Activated CD8-positive, alpha-beta memory T cell treated with anti-CD3 and anti-CD28 coated beads, Interleukin-2, amount 50 U/mL, for 1 hour (primary cell): ENCODE results near the gene DNAJC4.

Experiments used
- DNase-seq: peaks from one replicate; pipeline ENCODE4 v3.0.0-alpha.2; 2020; ENCODE audit errors: extremely low read depth

The DNAJC4 gene

DNA sequence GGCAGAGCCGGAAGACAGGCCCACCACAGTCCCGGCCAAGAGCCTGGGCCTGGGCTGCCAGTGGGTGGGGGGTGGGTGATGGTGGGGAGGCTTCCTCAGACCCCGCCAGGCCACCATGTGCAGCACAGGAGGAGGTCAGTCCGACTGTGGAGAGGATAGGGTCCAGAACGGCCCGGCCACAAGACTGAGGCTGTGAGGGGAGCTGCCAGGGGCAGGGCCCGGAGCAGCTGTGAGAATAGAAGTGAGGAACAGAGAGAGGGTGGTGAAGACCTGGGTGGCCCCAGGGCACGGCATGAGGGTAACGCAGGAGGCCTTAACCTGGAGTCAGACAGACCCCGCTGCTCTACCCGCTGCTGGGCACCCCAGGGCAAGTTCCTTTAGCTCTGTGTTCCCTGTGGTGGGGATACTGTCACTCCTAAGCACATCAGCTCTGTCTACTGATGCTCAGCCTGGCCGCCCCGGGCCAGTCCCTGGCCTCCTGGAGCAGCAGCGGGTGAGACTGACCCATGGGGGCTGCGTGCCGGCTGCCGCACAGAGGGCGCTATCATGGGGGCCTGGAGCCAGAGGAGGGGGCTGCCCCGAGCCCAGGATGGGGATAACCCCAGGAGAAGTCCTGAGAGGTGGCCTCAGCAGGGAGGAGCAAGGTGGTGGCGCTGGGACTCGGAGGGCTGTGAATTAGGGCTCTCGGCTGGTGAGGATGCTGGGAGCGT, 22.1 kb upstream of the DNAJC4 start:
- no peak for DNase-seq

DNA sequence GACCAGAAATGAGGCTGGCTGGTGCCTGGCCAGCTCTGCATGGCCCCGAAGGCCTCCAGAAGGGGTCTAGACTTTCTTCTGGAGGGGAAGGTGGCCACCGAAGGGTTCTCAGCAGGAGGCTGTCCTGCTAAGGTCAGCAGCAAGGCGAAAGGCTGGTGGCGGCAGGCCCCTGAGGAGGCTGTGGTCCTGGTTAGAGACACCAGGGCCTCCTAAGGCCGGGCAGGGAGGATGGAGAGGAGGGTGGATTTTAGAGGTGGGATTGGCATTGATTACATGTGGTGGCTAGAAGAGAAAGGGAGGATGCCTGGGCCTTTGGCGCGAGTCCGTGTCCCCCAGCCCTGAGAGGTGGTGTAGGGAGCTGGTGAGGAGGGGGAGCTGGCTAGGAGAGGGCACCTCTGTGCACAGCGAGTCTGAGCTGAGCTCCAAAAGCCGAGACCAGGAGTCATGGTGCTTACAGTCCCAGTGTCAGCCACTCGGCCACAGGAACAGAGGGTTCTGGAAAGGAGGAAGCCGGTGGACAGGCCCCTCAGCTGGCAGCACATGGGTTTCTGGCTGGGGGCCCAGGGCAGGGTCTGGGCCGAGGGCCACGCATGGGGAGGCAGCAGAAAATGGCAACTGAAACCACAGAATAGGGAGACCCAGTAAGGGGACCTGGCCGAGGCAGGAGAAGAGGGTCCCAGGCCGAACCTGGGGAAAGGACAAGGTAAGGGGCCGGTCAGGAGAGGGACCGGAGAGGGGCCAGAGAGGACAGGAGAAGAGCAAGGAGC, 21.4 kb upstream of the DNAJC4 start:
- no peak for DNase-seq

DNA sequence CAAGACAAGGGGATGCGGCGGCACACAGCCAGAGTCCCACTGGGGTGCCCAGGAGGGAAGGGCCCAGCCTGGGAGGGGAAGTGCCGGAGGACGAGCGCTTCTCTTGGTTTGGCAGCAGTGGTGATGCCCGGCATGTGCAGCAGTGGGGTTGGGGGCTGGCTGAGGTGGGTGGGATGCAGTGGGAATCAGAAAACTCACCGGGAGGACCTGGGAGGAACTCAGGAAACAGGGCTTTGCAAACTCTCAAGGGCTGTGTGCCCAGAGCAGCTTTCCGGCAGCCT, 20.8 kb upstream of the DNAJC4 start:
- DNase-seq: no peak

DNA sequence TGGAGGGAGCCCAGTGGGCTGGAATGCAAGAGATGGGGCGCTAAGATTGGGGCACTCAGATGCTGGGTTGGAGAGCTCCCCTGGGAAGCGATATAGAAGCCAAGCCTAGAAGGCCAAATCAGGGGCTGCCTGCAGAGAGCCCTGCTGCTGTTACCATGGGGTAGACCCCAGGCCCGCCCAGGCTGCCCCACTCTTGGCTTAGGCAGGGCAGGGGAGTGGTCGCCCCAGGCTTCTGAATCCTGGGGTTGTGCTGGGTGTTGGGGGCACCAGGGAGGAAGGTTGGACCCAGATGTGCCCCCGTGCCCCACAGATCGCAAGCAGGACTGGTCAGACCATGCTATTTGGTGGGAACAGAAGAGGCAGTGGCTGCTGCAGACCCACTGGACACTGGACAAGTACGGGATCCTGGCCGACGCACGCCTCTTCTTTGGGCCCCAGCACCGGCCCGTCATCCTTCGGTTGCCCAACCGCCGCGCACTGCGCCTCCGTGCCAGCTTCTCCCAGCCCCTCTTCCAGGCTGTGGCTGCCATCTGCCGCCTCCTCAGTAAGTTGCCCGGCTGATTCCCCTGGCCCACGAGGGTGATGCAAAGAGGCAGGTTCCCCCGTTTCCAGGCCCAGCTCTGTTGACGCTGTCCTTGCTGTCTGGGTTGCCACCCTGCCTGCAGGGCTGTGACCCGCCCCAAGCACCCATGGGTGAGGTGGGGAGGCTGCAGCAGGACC, 19.9 kb upstream of the DNAJC4 start:
- no peak for DNase-seq

DNA sequence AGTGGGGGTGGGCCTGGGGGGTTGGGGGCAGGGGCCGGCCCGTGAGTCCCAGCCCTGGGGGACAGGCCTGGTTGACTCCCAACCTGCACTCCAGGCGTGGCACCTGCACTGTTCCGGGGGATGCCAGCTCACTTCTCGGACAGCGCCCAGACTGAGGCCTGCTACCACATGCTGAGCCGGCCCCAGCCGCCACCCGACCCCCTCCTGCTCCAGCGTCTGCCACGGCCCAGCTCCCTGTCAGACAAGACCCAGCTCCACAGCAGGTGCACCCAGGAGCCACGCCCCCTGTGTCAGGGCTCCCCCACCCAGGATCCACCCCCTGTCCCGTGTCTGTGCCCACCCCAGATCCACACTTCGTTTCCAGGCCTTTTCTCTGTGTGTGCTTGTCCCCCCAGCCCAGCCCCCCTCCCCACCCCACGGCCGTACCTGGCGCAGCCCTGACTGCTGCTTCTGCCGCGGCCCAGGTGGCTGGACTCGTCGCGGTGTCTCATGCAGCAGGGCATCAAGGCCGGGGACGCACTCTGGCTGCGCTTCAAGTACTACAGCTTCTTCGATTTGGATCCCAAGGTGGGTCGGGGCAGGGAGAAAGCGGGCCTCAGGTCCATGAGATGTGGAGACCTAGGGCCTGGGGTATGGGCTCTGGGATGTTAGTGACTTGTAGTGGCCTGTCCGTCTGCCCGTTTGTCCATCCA, 19.0 kb upstream of the DNAJC4 start:
- DNase-seq: no peak

DNA sequence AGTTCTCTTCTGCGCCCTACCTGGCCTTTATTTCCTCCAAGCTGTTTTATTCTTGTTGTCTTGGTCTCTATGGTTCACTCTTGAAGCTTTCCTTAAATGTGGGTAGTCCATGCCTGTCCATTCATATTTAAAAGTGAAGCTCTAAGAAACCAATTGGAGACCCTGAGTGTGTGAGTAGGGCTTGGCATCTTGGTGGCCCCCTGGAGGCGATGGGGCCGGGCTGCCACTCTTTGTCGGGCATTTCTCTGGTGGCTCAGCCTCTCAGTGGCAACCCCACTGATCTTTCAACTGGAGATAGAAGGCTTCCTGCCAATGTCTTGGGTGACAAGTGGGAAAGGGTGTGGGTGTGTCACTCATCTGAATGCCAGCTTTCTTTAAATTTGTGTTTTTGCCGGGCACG, 13.5 kb upstream of the DNAJC4 start:
- no peak for DNase-seq

DNA sequence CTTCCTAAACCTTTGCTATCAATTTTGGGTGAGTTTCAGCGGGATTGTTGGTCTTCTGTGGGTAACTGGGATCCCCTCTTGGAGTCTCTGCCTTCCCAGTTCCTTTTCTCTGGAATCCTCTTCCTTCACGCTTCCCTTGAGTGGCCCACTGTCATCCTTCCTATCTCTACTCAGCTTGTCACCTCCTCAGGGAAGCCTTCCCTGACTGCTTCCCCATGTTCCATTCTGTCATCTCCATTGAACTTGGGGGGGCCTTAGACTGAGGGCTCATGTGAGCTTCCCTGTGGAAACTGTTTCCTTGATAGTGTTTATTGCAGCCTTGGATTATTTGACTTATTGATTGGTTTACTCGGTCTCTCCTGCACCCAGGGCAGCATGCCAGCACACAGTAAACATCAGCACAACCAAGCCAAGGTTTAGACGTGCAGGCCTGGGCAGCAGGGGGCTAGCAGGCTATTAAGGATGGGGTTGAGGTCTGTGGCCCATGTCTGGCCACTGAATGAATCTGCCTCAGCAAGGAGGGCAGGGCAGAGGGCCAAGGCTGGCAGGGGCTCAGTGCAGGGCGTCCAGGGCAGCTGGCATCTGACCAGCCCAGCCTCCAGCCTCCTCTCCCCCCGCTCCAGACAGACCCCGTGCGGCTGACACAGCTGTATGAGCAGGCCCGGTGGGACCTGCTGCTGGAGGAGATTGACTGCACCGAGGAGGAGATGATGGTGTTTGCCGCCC, 11.6 kb upstream of the DNAJC4 start:
- DNase-seq: no peak

DNA sequence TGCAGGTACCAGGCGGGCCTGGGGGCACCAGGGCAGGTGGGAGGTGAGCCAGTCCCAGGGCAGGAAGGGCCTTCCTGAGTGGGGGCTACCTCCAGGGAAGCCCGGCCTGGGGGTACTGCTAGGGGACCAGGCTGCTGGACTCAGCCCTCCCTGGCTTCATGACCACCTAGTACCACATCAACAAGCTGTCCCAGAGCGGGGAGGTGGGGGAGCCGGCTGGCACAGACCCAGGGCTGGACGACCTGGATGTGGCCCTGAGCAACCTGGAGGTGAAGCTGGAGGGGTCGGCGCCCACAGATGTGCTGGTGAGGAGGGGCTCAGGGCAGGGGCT, 11.0 kb upstream of the DNAJC4 start:
- no peak for DNase-seq

DNA sequence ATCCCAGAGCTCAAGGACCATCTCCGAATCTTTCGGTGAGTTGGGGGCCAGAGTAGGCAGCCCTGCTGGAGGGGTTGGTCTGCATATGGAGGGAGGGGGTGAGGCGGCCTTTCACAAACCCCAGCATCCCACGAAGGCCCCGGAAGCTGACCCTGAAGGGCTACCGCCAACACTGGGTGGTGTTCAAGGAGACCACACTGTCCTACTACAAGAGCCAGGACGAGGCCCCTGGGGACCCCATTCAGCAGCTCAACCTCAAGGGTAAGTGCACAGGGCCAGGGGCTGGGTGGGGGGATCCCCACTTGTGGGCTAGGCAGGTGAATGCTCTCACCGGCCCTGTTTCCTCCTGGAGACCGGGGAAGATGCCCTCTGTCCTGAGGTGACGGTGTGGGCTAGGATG, 10.6 kb upstream of the DNAJC4 start:
- no peak for DNase-seq

DNA sequence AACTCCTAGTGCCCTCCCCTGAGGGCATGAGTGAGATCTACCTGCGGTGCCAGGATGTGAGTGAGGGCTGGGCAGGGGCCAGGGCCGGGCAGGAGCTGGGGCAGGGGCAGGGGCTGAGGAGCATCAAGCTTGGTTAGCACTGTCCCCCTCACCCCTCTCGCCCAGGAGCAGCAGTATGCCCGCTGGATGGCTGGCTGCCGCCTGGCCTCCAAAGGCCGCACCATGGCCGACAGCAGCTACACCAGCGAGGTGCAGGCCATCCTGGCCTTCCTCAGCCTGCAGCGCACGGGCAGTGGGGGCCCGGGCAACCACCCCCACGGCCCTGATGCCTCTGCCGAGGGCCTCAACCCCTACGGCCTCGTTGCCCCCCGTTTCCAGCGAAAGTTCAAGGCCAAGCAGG, 10.1 kb upstream of the DNAJC4 start:
- no peak for DNase-seq

DNA sequence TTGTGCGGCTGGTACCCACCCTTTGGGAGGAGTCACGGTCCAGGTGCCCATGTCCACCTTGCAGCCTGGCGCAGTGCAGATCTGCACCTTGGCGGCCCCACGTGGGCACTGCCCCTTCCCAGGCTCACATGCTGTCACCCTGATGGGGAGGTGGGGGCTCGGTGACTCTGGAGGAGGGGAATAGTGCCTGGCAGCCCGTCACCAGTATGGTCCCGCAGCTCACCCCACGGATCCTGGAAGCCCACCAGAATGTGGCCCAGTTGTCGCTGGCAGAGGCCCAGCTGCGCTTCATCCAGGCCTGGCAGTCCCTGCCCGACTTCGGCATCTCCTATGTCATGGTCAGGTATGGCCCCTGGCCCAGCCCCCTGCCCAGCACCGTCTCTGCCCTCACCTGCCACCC, 9.6 kb upstream of the DNAJC4 start:
- DNase-seq: no peak

DNA sequence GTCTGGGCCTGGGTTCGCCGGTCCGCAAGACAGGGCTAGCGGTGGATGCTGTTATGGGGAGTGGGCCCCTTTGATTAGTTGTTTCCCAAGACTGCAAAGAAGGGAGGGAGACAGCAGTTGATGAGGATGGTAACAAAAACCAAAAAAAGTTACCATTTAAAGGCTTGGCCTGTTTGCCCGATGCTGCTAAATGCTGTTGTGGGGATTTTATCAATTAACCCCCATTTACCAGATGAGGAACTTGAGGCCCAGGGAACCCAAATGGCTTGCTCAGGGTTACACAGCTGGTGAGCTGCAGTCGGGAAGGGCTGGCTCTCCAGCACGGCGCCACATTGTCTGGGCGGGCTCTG, 7.7 kb upstream of the DNAJC4 start:
- DNase-seq: no peak

DNA sequence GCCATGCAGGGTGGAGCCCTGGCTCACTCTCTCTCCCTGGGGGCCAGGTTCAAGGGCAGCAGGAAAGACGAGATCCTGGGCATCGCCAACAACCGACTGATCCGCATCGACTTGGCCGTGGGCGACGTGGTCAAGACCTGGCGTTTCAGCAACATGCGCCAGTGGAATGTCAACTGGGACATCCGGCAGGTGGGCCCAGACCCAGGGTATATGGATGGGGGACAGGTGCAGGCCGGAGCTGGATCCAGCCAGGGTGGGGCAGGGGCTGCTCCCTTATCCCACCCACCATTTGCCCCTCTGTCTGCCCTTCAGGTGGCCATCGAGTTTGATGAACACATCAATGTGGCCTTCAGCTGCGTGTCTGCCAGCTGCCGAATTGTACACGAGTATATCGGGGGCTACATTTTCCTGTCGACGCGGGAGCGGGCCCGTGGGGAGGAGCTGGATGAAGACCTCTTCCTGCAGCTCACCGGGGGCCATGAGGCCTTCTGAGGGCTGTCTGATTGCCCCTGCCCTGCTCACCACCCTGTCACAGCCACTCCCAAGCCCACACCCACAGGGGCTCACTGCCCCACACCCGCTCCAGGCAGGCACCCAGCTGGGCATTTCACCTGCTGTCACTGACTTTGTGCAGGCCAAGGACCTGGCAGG, 7.2 kb upstream of the DNAJC4 start:
- no peak for DNase-seq

DNA sequence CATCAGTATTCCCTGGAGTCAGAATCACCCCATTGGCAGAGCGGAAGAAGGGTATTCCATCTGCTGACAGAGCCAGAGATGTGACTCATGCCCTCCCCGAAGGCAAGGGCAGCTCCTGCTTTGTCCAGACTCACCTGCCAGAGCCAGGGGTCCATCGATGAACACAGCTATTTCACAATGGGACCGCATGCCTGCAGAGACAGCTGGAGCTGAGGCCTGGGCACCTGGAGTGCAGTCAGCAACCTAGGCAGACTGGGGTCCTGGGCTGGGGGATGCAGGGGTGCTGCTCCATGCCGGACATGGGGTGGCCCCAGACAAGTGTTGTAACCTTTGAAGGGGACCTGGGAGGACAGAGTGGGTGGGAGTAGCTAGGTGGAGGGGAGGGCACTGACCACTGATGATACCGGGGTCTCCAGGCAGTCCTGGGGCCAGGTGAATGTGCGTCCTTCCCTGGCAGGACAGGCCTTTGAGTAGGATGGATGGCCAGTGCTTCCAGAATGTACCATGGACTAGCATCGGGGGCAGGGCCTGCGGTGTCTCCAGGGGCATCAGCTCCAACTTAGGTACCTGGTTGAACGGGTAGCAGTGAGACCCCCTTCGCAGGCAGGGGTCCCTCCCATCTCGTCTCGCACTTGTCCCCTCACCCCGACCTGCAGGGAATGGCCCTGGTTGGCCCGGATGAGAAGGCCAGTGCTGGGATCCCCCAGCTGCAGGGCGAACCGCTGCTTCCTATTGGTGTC, 6.0 kb upstream of the DNAJC4 start:
- no peak for DNase-seq

DNA sequence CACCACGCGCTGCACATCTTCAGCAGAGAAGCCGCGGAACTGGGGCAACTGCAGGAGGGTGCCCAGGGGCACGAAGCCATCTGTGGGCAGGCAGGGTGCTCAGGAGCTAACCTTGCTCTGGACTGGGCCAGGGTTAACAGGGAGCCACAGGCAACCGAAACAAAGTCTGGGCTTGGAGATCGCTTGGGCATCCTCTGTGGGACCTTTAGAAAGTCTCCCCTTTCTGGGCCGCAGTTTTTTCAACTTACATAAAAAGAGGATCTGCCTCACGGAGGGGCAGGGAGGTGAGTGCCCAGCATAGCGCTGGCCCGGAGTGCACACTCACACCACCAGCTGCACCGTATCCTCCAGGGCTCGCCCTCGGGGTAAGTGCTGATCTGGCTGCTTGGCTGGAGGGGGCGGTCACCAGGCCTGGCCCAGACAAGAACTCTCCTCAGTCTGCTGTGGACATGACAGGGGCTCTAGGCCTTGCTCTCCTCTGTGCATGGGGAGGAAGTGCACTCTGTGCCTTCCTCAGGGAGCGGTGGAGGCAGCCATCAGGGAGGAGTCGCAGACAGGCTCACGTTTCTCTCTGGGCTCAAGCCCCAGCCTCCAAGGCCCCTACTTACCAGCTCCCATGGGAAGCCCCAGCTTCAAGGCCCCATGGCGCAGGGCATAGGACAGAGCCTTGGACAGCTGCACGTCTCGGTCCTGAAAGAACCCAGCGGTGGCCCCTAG, 5.3 kb upstream of the DNAJC4 start:
- DNase-seq: no peak

DNA sequence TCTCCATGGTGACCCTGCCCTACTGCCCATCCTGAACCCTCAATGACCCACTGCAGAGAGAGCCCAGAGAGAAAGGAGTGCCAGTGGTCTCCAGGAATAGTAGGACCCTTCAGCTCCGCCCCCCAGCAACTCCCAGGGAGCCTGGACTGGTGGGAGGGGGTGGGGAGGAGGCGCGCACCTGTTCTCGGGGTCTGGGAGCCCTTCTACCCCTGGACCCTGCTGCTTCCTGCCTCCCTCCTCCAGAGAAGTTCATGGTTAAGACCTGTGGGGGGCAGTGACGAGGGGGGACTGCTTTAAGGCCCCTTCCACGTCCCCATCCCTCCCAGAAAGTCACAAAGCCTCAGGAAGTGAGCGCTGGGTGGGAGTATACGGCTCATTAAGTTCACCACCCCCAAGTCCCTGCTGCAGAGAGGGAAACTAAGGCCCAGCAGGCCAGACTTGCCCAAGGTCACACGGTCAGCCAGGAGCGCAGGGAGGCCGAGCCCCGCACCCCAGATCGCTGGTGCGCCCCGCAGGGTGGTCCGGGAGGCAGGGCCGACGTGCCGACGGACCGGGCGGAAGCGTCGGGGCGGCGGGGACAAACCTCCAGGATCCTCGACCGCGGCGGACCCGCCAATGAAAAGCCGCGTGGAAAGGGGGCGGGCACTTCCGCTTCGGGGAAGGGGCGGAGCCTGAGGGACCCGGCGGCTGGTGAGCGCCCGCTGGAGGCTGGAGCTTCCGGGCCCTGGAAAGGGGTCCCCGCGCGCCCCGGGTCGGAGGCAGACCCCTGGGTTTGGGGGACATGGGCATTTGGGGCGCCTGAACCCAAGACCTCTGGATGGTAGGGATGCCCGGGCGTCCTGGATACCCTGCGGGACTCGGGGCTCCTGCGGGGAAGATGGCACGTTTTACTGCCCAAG, 4.5 kb upstream of the DNAJC4 start, which contains the start of the genes NUDT22 and TRPT1:
TSS of gene NUDT22 (plus strand) at position 667 of the 899 bp plus-strand sequence. CDS start 379 bp downstream, outside the sequence.
TSS of gene TRPT1 (minus strand) at position 579 of the 899 bp plus-strand sequence. CDS start at position 253, 326 bp downstream.
- peak; percentile 65 for DNase-seq

DNA sequence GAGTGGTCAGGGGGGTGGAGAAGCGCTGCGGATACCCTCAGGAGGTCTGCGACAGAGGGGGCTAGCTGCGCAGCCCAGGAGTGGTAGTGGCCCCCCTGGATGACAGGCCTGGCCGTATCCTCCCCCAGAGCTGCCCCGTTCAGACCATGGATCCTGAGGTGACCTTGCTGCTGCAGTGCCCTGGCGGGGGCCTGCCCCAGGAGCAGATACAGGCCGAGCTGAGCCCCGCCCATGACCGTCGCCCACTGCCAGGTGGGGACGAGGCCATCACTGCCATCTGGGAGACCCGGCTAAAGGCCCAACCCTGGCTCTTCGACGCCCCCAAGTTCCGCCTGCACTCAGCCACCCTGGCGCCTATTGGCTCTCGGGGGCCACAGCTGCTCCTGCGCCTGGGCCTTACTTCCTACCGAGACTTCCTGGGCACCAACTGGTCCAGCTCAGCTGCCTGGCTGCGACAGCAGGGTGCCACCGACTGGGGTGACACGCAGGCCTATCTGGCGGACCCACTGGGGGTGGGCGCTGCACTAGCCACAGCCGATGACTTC, 3.8 kb upstream of the DNAJC4 start:
- no peak for DNase-seq

DNA sequence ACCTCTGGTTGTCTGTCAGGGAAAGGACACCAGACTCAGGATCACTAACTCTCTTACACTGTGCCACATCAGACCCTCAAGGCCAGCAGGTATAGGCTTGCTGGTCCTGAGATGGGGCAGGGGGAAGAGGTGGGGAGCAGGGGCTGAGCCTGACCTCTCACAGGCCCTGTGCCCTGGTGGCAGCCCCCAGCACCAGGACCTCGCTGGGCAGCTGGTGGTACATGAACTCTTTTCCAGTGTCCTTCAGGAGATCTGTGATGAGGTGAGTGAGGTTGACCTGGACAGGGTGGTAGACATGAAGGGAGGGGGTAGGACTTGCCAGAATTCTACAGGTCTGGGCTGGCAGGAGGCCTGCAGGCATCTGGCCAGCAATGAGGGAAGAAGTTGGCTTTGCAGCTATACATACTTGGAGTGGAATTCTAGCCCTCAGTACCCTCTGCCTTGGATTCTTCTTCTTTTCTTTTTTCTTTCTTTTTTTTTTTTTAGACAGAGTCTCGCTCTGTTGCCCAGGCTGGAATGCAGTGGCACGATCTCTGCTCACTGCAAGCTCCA, 2.9 kb upstream of the DNAJC4 start:
- no peak for DNase-seq
